ENCODE measurements around the gene RAPH1.
"Not testable (repeated sequence)": the region's sequence is repeated elsewhere in the genome, so short reads cannot be mapped to it uniquely, and the experiment has no call there.

Gene RAPH1

GRCh38 chr2:203394519-203395227 is 140.4 kb downstream of the RAPH1 start:
- peaks cover 2% of the 10 kb centered on the region for H3K79me2 ChIP-seq
- no peaks in the 10 kb centered on the region for H3K27me3 ChIP-seq (ENCODE audit: control insufficient read depth, insufficient read depth, low read length)
- H3K9ac ChIP-seq, result no peak overlapping the region
- H3K4me3 ChIP-seq (ENCODE audit: low read depth, low read length), result no peak overlapping the region
- H3K9me3 ChIP-seq (ENCODE audit: control insufficient read depth, low read length), result no peaks in the 10 kb centered on the region
- no peak for TF ChIP-seq CTCF (IDR thresholded peaks at IDR 0.05)
- no peaks in the 10 kb centered on the region for H3K36me3 ChIP-seq (ENCODE audit: control insufficient read depth, insufficient read depth, low read length)
- H3K4me1 ChIP-seq, result no peaks in the 10 kb centered on the region
- H3K27ac ChIP-seq, result no peak overlapping the region
- no peak overlapping the region for H2AFZ ChIP-seq
- H3K4me2 ChIP-seq (ENCODE audit: low read length), result no peak overlapping the region

DNA sequence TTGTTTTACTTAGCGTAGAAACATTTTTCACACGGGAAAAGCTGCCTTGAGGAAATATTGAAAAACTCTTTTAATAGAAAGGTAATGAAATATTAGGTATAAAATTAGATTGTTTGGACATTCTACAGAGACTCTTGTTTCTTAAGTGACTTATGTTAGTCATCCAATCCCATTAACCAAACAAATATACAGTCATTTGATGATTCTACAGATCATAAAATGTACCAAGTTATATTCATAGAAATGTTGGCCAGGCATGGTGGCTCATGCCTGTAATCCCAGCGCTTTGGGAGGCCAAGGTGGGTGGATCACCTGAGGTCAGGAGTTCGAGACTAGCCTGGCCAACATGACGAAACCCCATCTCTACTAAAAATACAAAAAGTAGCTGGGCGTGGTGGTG is 146.9 kb downstream of the RAPH1 start:
- H3K4me1 ChIP-seq; H3K9ac ChIP-seq; H3K36me3 ChIP-seq (ENCODE audit: control insufficient read depth, insufficient read depth, low read length); H3K27me3 ChIP-seq (ENCODE audit: control insufficient read depth, insufficient read depth, low read length); H3K79me2 ChIP-seq; H2AFZ ChIP-seq; H3K27ac ChIP-seq; H3K4me2 ChIP-seq (ENCODE audit: low read length); H3K4me3 ChIP-seq (ENCODE audit: low read depth, low read length); H3K9me3 ChIP-seq (ENCODE audit: control insufficient read depth, low read length): not testable (repeated sequence)

GRCh38 chr2:203383038-203383437 is 152.1 kb downstream of the RAPH1 start:
- no peaks in the 10 kb centered on the region for H3K36me3 ChIP-seq (ENCODE audit: control insufficient read depth, insufficient read depth, low read length)
- no peak for TF ChIP-seq CTCF (IDR thresholded peaks at IDR 0.05)
- H3K27me3 ChIP-seq (ENCODE audit: control insufficient read depth, insufficient read depth, low read length), result no peaks in the 10 kb centered on the region
- H3K4me1 ChIP-seq, result no peaks in the 10 kb centered on the region
- H3K9ac ChIP-seq, result no peak overlapping the region
- no peak overlapping the region for H2AFZ ChIP-seq
- H3K4me3 ChIP-seq (ENCODE audit: low read depth, low read length), result no peak overlapping the region
- H3K79me2 ChIP-seq, result peaks cover 2% of the 10 kb centered on the region
- no peaks in the 10 kb centered on the region for H3K9me3 ChIP-seq (ENCODE audit: control insufficient read depth, low read length)
- H3K4me2 ChIP-seq (ENCODE audit: low read length), result no peak overlapping the region
- H3K27ac ChIP-seq, result no peak overlapping the region

DNA sequence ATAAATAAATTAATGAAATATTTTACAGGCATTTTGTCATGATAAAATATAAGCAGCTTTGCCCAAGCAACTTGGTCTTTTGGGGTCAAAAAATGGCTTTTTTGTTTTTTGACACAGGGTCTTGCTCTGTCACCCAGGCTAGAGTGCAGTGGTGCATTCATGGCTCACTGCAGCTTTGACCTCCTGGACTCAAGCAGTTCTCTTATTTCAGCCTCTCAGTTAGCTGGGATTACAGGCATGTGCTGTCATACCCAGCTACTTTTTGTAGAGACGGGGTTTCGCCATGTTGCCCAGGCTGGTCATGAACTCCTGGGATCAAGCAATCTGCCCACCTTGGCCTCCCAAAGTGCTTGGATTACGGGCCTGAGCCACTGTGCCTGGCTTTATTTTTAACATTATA is 155.9 kb downstream of the RAPH1 start:
- Histone ChIP-seq H3K9ac (no peak overlapping the region), H3K27ac (no peak overlapping the region), H2AFZ (no peak overlapping the region), H3K27me3 (ENCODE audit: control insufficient read depth, insufficient read depth, low read length) (no peaks in the 10 kb centered on the region), H3K4me1 (no peaks in the 10 kb centered on the region), H3K9me3 (ENCODE audit: control insufficient read depth, low read length) (no peaks in the 10 kb centered on the region), H3K79me2 (peaks cover 2% of the 10 kb centered on the region), H3K4me3 (ENCODE audit: low read depth, low read length) (no peak overlapping the region), H3K4me2 (ENCODE audit: low read length) (no peak overlapping the region), H3K36me3 (ENCODE audit: control insufficient read depth, insufficient read depth, low read length) (no peaks in the 10 kb centered on the region)
- TF ChIP-seq CTCF (IDR thresholded peaks at IDR 0.05), result no peak

- no peak overlapping the region for H3K4me2 ChIP-seq (ENCODE audit: low read length)
- no peaks in the 10 kb centered on the region for H3K36me3 ChIP-seq (ENCODE audit: control insufficient read depth, insufficient read depth, low read length)
- no peak for TF ChIP-seq CTCF (IDR thresholded peaks at IDR 0.05)
- no peaks in the 10 kb centered on the region for H3K27me3 ChIP-seq (ENCODE audit: control insufficient read depth, insufficient read depth, low read length)
- no peak overlapping the region for H3K4me3 ChIP-seq (ENCODE audit: low read depth, low read length)
- no peak overlapping the region for H3K27ac ChIP-seq
- H2AFZ ChIP-seq, result no peak overlapping the region
- no peaks in the 10 kb centered on the region for H3K9me3 ChIP-seq (ENCODE audit: control insufficient read depth, low read length)
- no peak overlapping the region for H3K9ac ChIP-seq
- peaks cover 5% of the 10 kb centered on the region for H3K79me2 ChIP-seq
- H3K4me1 ChIP-seq, result no peaks in the 10 kb centered on the region
These were observed 158.9 kb downstream of the RAPH1 start for GRCh38 chr2:203376173-203376572.

DNA sequence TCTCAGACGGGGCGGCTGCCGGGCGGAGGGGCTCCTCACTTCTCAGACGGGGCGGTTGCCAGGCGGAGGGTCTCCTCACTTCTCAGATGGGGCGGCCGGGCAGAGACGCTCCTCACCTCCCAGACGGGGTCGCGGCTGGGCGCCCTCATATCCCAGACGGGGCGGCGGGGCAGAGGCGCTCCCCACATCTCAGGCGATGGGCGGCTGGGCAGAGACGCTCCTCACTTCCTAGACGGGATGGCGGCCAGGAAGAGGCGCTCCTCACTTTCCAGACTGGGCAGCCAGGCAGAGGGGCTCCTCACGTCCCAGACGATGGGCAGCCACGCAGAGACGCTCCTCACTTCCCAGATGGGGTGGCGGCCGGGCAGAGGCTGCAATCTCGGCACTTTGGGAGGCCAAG is 162.4 kb downstream of the RAPH1 start:
- H3K9me3 ChIP-seq (ENCODE audit: control insufficient read depth, low read length); H3K27me3 ChIP-seq (ENCODE audit: control insufficient read depth, insufficient read depth, low read length); H2AFZ ChIP-seq; H3K27ac ChIP-seq; H3K36me3 ChIP-seq (ENCODE audit: control insufficient read depth, insufficient read depth, low read length); H3K4me3 ChIP-seq (ENCODE audit: low read depth, low read length); H3K9ac ChIP-seq; H3K4me1 ChIP-seq; H3K4me2 ChIP-seq (ENCODE audit: low read length): not testable (repeated sequence)
- peaks cover 10% of the 10 kb centered on the region for H3K79me2 ChIP-seq

All from parathyroid adenoma (tissue), 2 donors.